Measurements from ENCODE around the gene TPH2. TPM values are rescaled to one million over a fixed set of nuclear protein-coding genes. Genes with fewer than 3 reads are reported as not detected.

TPH2 gene
- polyA plus RNA-seq, 3 donors: not detected

DNA sequence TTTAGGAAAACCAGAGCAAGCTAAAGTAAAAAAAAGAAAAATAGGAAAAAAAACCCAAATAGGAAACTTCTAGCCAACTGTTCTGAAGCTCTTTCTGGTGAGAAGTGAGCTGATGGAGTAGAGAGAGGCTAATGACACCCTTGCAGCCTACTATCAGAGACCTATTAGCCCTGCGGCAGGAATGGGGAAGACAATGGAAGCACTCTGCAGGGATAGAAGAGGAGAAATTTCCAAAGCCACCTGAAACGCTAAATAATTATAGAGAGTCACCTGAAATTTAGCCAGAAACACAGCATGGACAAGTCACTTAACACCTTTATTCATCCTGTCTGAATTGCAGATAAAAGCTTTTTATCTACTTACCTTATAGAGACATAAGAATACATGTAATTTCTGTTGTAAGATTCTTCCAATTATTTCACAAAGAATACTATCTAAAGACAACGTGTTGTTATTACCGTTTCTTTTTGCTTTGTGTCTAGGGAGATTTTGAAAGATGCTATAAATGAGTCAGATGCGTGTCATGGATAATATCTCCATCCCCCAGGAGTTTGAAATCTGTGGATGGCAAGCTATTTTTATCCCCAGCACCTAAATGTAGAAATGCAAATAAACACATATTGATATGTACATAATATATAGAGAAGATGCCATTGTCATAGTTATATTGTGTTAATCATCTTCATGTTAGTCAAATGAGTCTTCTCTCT lies 138.6 kb downstream of the TPH2 start:
- no CpG with 5 or more reads among the region's 5 CpGs for WGBS (ENCODE audit: insufficient coverage)
- peaks cover 0 to 5% (median 4%) of the 10 kb centered on the region in 7 donors for H3K9me3 Mint-ChIP-seq

DNA sequence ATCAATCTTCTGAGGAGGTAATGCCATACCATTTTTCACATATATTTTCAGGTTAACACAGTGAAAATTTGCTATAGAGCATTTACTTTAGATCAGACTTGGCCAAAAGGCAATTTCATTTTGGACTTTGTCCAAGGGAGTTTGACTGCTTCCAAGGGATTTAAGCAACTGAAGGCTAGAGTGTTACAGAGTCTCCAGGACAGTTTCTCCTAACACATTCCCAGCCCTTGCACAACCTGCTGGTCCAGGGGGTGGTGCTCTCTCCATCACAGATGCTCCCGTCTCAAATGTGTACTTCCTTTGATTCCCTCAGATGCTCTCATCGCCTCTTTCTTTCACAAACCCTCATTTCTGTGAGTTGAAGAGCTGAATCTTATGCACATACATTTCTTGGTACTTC lies 143.1 kb downstream of the TPH2 start:
- Mint-ChIP-seq H3K9me3 (peaks cover 0 to 5% (median 4%) of the 10 kb centered on the region in 7 donors), H3K4me3 (no peak overlapping the region), H3K36me3 (no peaks in the 10 kb centered on the region), H3K27ac (no peak overlapping the region), H3K27me3 (ENCODE audit: low read depth in 3 of 3) (peaks cover 0 to 1% (median 0%) of the 10 kb centered on the region in 3 donors), H3K4me1 (no peaks in the 10 kb centered on the region)
- H3K79me2 ChIP-seq (ENCODE audit: insufficient read depth, low read length): no peaks in the 10 kb centered on the region
- H2AFZ ChIP-seq (ENCODE audit: insufficient read depth, low read depth, low read length, poor library complexity, severe bottlenecking): no peak overlapping the region
- H3K9ac ChIP-seq (ENCODE audit: insufficient read depth, low read length, poor library complexity, severe bottlenecking): no peak overlapping the region
- H3K4me1 ChIP-seq (ENCODE audit: control insufficient read depth in 1 of 2, insufficient read depth in 2 of 2, low read length in 2 of 2): no peaks in the 10 kb centered on the region
- no peak overlapping the region for H3K4me2 ChIP-seq (replicated peaks; ENCODE audit: extremely low read depth, low read length, poor library complexity, severe bottlenecking)
- H3K36me3 ChIP-seq (replicated peaks in 1 of 2; ENCODE audit: control insufficient read depth in 1 of 2, insufficient read depth in 2 of 2, low read length in 2 of 2): no peaks in the 10 kb centered on the region
- H3K27ac ChIP-seq (ENCODE audit: low read depth in 1 of 2, low read length in 2 of 2): no peak overlapping the region
- H4K20me1 ChIP-seq (ENCODE audit: insufficient read depth, low read length): no peaks in the 10 kb centered on the region
- intact Hi-C loops (cut with micrococcal nuclease): no loop called here
- H3K4me3 ChIP-seq (replicated peaks in 1 of 3; ENCODE audit: low read depth in 2 of 3, low read length in 3 of 3): no peak overlapping the region
- TF ChIP-seq, protein P1, sequence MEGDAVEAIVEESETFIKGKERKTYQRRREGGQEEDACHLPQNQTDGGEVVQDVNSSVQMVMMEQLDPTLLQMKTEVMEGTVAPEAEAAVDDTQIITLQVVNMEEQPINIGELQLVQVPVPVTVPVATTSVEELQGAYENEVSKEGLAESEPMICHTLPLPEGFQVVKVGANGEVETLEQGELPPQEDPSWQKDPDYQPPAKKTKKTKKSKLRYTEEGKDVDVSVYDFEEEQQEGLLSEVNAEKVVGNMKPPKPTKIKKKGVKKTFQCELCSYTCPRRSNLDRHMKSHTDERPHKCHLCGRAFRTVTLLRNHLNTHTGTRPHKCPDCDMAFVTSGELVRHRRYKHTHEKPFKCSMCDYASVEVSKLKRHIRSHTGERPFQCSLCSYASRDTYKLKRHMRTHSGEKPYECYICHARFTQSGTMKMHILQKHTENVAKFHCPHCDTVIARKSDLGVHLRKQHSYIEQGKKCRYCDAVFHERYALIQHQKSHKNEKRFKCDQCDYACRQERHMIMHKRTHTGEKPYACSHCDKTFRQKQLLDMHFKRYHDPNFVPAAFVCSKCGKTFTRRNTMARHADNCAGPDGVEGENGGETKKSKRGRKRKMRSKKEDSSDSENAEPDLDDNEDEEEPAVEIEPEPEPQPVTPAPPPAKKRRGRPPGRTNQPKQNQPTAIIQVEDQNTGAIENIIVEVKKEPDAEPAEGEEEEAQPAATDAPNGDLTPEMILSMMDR (IDR thresholded peaks at IDR 0.05): no peak
- no peaks in the 10 kb centered on the region for H3K9me3 ChIP-seq (replicated peaks in 1 of 2; ENCODE audit: control insufficient read depth in 1 of 2, insufficient read depth in 1 of 2, low read length in 2 of 2)
- DNase-seq: no peak
- no peaks in the 10 kb centered on the region for H3K27me3 ChIP-seq (ENCODE audit: control insufficient read depth in 2 of 2, insufficient read depth in 2 of 2, low read length in 2 of 2)
- WGBS (ENCODE audit: insufficient coverage): 93% methylated on average over 2 of the region's 2 CpGs

More for the DNA sequence above, 138.6 kb downstream of the TPH2 start:
- H3K27me3 Mint-ChIP-seq (ENCODE audit: low read depth in 3 of 3): peaks cover 0 to 1% (median 0%) of the 10 kb centered on the region in 3 donors
- Histone ChIP-seq H3K27me3 (ENCODE audit: control insufficient read depth in 2 of 2, insufficient read depth in 2 of 2, low read length in 2 of 2) (no peaks in the 10 kb centered on the region), H3K27ac (ENCODE audit: low read depth in 1 of 2, low read length in 2 of 2) (no peak overlapping the region), H3K4me3 (replicated peaks in 1 of 3; ENCODE audit: low read depth in 2 of 3, low read length in 3 of 3) (no peak overlapping the region), H3K4me2 (replicated peaks; ENCODE audit: extremely low read depth, low read length, poor library complexity, severe bottlenecking) (no peak overlapping the region), H3K9me3 (replicated peaks in 1 of 2; ENCODE audit: control insufficient read depth in 1 of 2, insufficient read depth in 1 of 2, low read length in 2 of 2) (no peaks in the 10 kb centered on the region), H3K79me2 (ENCODE audit: insufficient read depth, low read length) (no peaks in the 10 kb centered on the region), H3K36me3 (replicated peaks in 1 of 2; ENCODE audit: control insufficient read depth in 1 of 2, insufficient read depth in 2 of 2, low read length in 2 of 2) (no peaks in the 10 kb centered on the region), H2AFZ (ENCODE audit: insufficient read depth, low read depth, low read length, poor library complexity, severe bottlenecking) (no peak overlapping the region), H3K4me1 (ENCODE audit: control insufficient read depth in 1 of 2, insufficient read depth in 2 of 2, low read length in 2 of 2) (no peaks in the 10 kb centered on the region), H3K9ac (ENCODE audit: insufficient read depth, low read length, poor library complexity, severe bottlenecking) (no peak overlapping the region), H4K20me1 (ENCODE audit: insufficient read depth, low read length) (no peaks in the 10 kb centered on the region)
- DNase-seq: no peak
- no peaks in the 10 kb centered on the region for H3K4me1 Mint-ChIP-seq
- intact Hi-C loops (cut with micrococcal nuclease): no loop called here
- H3K36me3 Mint-ChIP-seq: no peaks in the 10 kb centered on the region
- H3K4me3 Mint-ChIP-seq: no peak overlapping the region
- H3K27ac Mint-ChIP-seq: no peak overlapping the region
- TF ChIP-seq, protein P1 (IDR thresholded peaks at IDR 0.05): no peak

Other genes starting within 250 kb of the TPH2 start
- gene RAB21, start 184.0 kb upstream of the TPH2 start, polyA plus RNA-seq: 10 to 100 TPM; 10.8 to 36.0 (median 31.1) TPM
- gene TBC1D15, start 99.1 kb upstream of the TPH2 start, polyA plus RNA-seq: 10 to 100 TPM; 14.9 to 31.4 (median 27.0) TPM

Measured in CD14-positive monocyte (primary cell).